GM21447 (cell line): ENCODE measurements around the gene PIGS.

ENCODE experiments used
- ATAC-seq: cut with Tn5 transposase; IDR thresholded peaks from one replicate; pipeline ENCODE4 v1.9.1; 2021; ENCODE audit not compliant: unreplicated experiment

PIGS gene

GRCh38 chr17:28551421-28552175, 19.7 kb downstream of the PIGS start:
- ATAC-seq: peak; percentile 5

DNA sequence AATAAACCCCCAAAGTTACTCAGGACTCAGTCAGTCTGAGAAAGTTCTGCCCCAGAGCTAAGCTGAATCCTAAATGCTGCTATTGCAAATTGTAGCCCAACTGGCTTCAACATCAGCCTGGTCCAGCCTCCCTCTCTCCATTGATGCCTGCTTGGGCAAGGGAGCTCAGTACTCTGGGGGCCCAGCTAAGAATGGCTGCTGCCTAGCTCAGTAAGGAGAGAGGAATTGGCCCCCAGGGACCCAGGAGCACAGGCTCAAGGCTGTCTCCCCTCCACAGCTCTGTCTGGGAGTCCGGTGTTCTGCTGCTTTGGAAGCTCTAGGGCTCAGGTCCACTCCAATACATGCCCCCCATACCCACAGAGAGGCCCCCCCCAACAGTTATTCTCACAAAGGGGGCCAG, 20.5 kb downstream of the PIGS start:
- ATAC-seq: no peak

GRCh38 chr17:28549236-28550132, 21.8 kb downstream of the PIGS start:
- peak; percentile 38 for ATAC-seq

DNA sequence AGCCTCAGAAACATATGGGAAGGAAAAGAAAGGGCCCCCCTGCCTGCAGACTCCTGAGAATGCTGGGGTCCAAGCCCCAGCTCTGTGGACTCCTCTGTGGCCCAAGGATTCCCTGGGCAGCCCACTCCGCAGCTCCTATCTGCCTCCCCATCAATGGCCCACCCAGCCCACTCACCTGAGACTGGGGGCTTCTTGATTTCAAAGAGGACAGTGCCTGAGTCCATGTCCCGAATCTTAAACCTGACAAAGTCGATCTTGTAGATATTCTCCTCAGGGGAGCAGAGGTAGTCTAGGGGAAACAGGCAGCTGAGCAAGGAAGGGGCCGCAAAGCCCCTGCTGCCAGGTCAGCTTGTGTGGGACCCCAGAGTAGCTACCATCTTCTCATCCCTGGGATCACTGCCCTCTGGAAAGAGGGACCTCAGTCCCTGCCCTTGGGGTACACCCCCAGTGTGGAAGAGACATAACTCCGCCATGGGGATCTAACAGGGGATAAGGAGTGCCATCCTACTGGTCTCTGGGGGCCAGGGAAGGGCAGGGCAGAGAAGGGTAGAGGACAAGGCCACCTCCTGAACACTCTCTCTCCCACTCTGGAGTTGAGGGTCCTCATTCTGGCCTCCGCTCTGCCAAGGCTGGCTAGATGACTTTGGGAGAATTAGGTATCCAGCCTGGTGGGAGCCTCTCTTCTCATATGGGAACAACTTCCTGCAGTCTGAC, 22.8 kb downstream of the PIGS start:
- ATAC-seq: no peak

DNA sequence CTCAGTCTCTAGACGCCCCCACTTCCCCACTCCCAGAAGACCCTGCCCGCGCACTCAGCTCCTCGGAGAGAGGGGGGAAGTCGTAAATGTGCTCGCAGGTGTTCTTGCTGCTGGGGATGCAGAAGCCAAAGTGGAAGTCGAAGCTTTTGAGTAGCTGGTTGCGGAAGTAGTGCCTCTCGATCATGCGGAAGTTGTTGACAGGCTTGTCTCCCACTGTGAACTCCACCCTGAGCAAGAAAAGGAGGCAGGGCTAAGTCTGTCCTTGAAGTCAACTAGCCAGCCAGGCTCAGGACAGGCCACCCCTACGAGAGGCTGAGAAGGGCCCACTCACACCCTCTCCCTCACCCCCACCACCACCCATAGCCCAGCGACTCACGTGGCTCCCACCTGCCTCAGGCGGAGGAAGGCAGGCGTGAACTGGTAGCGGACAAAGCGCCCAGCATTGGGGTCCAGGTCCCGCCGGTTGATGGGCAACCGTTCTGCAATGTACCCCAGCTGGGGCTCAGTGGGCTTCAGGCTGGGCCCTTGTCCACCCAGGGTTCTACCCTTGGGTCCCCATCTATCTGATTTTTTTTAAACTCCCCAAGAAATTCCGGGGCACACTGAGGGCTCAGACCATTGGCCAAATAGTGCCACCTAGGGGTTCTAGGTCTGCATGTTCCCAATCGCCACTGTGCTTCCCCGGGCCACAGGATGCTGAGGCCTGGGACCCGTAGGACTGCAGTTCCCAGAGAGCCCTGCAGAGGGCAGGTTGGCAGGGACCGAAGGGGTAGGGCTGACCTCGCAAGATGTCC, 23.5 kb downstream of the PIGS start:
- peak; percentile 39 for ATAC-seq

- no peak for ATAC-seq
These were observed 24.2 kb downstream of the PIGS start for GRCh38 chr17:28547096-28547622.

GRCh38 chr17:28545787-28546415, 25.4 kb downstream of the PIGS start:
- ATAC-seq: no peak

GRCh38 chr17:28545141-28545503, 26.2 kb downstream of the PIGS start:
- ATAC-seq: no peak

- no peak for ATAC-seq
These were observed 26.8 kb downstream of the PIGS start for GRCh38 chr17:28544402-28545140.

DNA sequence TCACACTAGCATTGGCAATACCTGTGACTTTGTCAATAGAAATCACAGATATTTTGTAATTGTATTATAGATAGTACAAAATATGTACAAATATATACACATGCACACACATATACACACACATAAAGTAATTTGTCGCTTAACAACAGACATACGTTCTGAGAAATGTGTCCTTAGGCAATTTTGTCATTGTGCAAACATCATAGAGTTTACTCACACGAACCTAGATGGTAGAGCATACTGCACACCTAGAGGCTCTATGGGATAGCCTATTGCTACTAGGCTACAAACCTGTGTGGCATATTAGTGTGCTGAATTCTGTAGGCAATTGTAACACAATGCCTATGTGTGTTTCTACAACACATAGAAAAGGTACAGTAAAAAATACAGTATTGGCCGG, 29.9 kb downstream of the PIGS start:
- no peak for ATAC-seq

GRCh38 chr17:28540231-28540630, 31.1 kb downstream of the PIGS start:
- no peak for ATAC-seq

- ATAC-seq: no peak
These were observed 32.9 kb downstream of the PIGS start for GRCh38 chr17:28538296-28538895.

DNA sequence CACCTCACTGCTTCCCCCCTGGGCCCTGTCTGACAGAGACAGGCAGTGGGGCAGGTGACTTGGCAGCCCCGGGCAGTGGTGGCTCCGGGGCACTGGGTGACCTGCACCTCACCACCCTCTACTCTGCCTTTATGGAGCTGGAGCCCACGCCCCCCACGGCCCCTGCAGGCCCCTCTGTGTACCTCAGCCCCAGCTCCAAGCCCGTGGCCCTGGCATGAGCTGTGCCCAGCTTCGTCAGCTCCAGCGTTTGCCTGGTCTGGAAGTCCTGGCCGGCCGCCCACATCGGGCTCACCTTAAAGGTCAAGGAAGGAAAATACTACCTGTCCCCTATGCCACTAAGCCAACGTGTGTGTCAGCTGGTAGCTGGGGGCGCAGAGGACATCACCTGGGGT, 34.1 kb downstream of the PIGS start:
- no peak for ATAC-seq

DNA sequence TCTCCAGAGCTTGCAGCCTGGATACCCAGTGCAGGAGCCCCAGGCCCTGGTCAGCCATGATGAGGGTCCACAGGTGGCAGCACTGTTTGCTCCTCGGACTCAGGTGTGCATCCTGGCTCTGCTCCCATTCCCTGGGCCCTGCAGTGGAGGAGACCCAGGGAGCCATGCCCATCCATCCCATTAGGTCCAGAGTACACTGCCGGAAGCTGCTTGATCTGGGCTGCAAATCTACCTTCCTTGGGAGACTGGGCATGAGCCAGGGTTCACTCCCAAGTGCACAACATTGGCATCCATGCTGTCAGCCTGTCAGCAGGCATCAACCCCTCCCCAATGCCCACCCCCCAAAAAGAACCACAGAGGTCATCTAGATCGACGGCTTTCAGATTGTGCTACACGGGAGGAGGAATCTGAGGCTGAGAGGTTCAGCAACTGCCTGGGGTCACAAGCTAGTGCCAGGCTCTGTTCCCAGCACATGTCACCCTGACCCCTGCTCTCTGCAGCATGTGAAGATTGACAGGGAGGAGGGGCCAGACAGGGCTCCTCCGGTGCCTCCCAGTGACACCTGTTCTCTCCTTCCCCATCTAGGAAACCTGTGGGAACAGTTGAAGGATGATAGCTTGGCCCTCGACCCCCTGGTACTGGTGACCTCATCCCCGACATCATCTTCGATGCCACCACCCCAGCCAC, 34.6 kb downstream of the PIGS start:
- no peak for ATAC-seq

DNA sequence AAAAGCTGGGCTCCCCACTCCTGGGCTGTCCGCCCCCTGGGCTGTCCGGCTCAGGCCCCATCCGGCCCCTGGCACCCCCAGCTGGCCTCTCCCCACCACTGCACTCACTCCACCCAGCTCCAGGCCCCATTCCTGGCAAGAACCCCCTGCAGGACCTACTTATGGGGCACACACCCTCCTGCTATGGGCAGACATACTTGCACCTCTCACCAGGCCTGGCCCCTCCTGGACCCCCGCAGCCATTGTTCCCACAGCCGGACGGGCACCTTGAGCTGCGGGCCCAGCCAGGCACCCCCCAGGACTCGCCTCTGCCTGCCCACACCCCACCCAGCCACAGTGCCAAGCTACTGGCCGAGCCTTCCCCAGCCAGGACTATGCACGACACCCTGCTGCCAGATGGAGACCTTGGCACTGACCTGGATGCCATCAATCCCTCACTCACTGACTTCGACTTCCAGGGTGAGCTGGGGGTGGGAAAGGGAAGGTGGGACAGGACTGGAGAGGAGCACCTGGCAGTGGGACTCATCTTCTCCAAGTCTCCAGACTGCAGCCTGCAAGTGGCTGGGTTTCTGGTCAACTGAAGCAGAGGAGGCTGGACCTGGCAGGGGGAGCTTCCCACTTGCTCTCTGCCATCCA, 36.5 kb downstream of the PIGS start:
- no peak for ATAC-seq

DNA sequence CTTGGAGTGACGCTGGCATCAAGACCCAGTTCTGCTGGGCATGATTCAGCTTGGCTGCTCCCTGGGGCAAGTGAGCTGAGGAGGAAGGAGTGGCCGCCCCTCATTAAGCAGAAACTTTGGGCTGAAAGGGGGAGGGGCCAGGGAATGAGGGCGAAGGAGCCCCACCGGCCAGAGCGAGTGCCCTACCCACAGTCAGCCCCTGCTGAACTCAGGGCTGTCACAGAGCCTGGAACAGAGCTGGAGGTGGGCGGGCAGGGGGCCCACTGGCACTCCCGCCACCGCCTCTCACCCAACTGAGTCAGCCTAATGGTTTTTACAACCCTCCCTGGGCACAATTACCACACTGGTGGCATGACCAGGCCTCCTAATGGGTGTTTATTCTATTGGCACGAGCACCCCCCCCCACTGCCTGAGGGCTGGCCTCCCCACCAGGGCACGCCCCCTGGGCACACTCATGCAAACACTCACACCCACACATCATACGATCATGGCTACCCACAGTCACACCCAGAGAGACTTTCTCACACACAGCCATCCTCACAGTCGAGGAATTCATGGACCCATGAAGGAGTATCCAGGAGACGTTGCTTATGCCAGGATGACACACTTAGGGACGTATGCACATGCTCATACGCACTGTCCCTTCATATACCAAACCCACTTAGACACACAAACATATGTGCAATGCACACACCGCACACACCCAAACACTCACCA, 38.1 kb downstream of the PIGS start:
- no peak for ATAC-seq
